GM04503 (cell line): ENCODE results near the gene REEP1.

Experiments
- DNase-seq: peaks from one replicate; pipeline ENCODE4 v3.0.0-alpha.2; 2012; ENCODE audit warnings: low read depth

REEP1 gene

GRCh38 chr2:86195808-86196387, 141.5 kb downstream of the REEP1 start:
- no peak for DNase-seq

GRCh38 chr2:86195055-86195807, 142.2 kb downstream of the REEP1 start, which contains the start of gene IMMT:
IMMT (minus strand) TSS chr2:86195462; CDS start chr2:86195382, 80 bp downstream.
- DNase-seq, result peak; percentile 77

GRCh38 chr2:86194751-86195054, 142.7 kb downstream of the REEP1 start:
- peak; percentile 77 for DNase-seq

GRCh38 chr2:86193901-86194567, 143.4 kb downstream of the REEP1 start:
- DNase-seq, result no peak

- no peak for DNase-seq
Measured at GRCh38 chr2:86189782-86190416, 147.5 kb downstream of the REEP1 start.

- no peak for DNase-seq
Measured at GRCh38 chr2:86186431-86186830, 151.0 kb downstream of the REEP1 start.

GRCh38 chr2:86185517-86186212, 151.8 kb downstream of the REEP1 start:
- no peak for DNase-seq

GRCh38 chr2:86176597-86176996, 160.8 kb downstream of the REEP1 start:
- no peak for DNase-seq

- no peak for DNase-seq
Measured at GRCh38 chr2:86175828-86176227, 161.6 kb downstream of the REEP1 start.

- no peak for DNase-seq
Measured at GRCh38 chr2:86174445-86174844, 163.0 kb downstream of the REEP1 start.

GRCh38 chr2:86172610-86173009, 164.8 kb downstream of the REEP1 start:
- no peak for DNase-seq

- DNase-seq, result no peak
Measured at GRCh38 chr2:86171295-86171694, 166.1 kb downstream of the REEP1 start.

- no peak for DNase-seq
Measured at GRCh38 chr2:86170449-86170848, 167.0 kb downstream of the REEP1 start.
